Stimulated activated CD8-positive, alpha-beta memory T cell treated with anti-CD3 and anti-CD28 coated beads, Interleukin-7, amount 100 ng/mL, for 4 hours (primary cell): ENCODE data around the gene PRKCA.
"Not testable (repeated sequence)": the region's sequence is repeated elsewhere in the genome, so short reads cannot be mapped to it uniquely, and the experiment has no call there.

ENCODE experiments used
- DNase-seq, 2 donors: peaks; one replicate each; pipeline ENCODE4 v3.0.0-alpha.2; 2020; ENCODE audit warnings: low read depth in 2 of 2

Gene PRKCA

GRCh38 chr17:66290101-66290722, 12.2 kb upstream of the PRKCA start:
- DNase-seq: no peak

GRCh38 chr17:66292353-66292752, 10.1 kb upstream of the PRKCA start:
- no peak for DNase-seq

GRCh38 chr17:66296289-66296725, 6.1 kb upstream of the PRKCA start:
- no peak for DNase-seq

- DNase-seq: not testable (repeated sequence)
These were observed 5.0 kb upstream of the PRKCA start for GRCh38 chr17:66297443-66297842.

GRCh38 chr17:66299711-66300110, 2.7 kb upstream of the PRKCA start:
- no peak for DNase-seq

GRCh38 chr17:66300956-66301355, 1.5 kb upstream of the PRKCA start:
- no peak for DNase-seq

GRCh38 chr17:66301367-66301863, 998 bp upstream of the PRKCA start:
- no peak for DNase-seq

GRCh38 chr17:66302761-66303626, 581 bp downstream of the PRKCA start:
- DNase-seq: peak in 1 of 2 donors; percentile 35

- DNase-seq: no peak
These were observed 2.1 kb downstream of the PRKCA start for GRCh38 chr17:66304304-66305174.

- no peak for DNase-seq
These were observed 4.0 kb downstream of the PRKCA start for GRCh38 chr17:66306446-66306845.

GRCh38 chr17:66307257-66307656, 4.8 kb downstream of the PRKCA start:
- DNase-seq: no peak

- no peak for DNase-seq
These were observed 6.4 kb downstream of the PRKCA start for GRCh38 chr17:66308856-66309255.

GRCh38 chr17:66309793-66310192, 7.4 kb downstream of the PRKCA start:
- DNase-seq: no peak

- DNase-seq: no peak
These were observed 8.2 kb downstream of the PRKCA start for GRCh38 chr17:66310528-66311148.

- DNase-seq: no peak
These were observed 10.5 kb downstream of the PRKCA start for GRCh38 chr17:66312912-66313311.

- no peak for DNase-seq
These were observed 10.9 kb downstream of the PRKCA start for GRCh38 chr17:66313325-66313724.

GRCh38 chr17:66313995-66314659, 11.7 kb downstream of the PRKCA start:
- DNase-seq: no peak

- DNase-seq: no peak
These were observed 15.2 kb downstream of the PRKCA start for GRCh38 chr17:66317629-66318028.

- no peak for DNase-seq
These were observed 16.8 kb downstream of the PRKCA start for GRCh38 chr17:66319226-66319625.

GRCh38 chr17:66322764-66323163, 20.4 kb downstream of the PRKCA start:
- no peak for DNase-seq
